ENCODE data around the gene FITM1.

The FITM1 gene

GRCh38 chr14:24141097-24141880, 10.8 kb downstream of the FITM1 start, which contains the start of gene EMC9:
Gene EMC9, minus strand, starts transcription at chr14:24141591. Its CDS starts 287 bp downstream, at chr14:24141304.
- DNase-seq: peak; percentile 99

GRCh38 chr14:24143511-24143910, 13.1 kb downstream of the FITM1 start:
- no peak for DNase-seq

GRCh38 chr14:24144451-24144850, 14.0 kb downstream of the FITM1 start:
- DNase-seq: no peak

- DNase-seq: no peak
These were observed 14.8 kb downstream of the FITM1 start for GRCh38 chr14:24145219-24145618.

GRCh38 chr14:24145690-24146452, 15.4 kb downstream of the FITM1 start:
- no peak for DNase-seq

GRCh38 chr14:24146453-24146977, 16.1 kb downstream of the FITM1 start, which contains the start of gene PSME2:
Gene PSME2, minus strand, starts transcription at chr14:24146610. Its CDS starts 29 bp downstream, at chr14:24146581.
- peak; percentile 97 for DNase-seq

GRCh38 chr14:24146978-24147760, 16.7 kb downstream of the FITM1 start, which contains the start of gene RNF31:
Gene RNF31, plus strand, starts transcription at chr14:24147498. Its CDS starts 201 bp downstream, at chr14:24147699.
- peak; percentile 98 for DNase-seq

- DNase-seq: no peak
These were observed 17.4 kb downstream of the FITM1 start for GRCh38 chr14:24147761-24148428.

GRCh38 chr14:24149302-24149969, 19.0 kb downstream of the FITM1 start:
- no peak for DNase-seq

- DNase-seq: no peak
These were observed 19.6 kb downstream of the FITM1 start for GRCh38 chr14:24150061-24150460.

- DNase-seq: no peak
These were observed 20.1 kb downstream of the FITM1 start for GRCh38 chr14:24150567-24150966.

GRCh38 chr14:24150993-24151392, 20.5 kb downstream of the FITM1 start:
- DNase-seq: no peak

GRCh38 chr14:24151404-24152080, 21.1 kb downstream of the FITM1 start:
- DNase-seq: no peak

GRCh38 chr14:24155100-24155499, 24.6 kb downstream of the FITM1 start:
- DNase-seq: no peak

- no peak for DNase-seq
These were observed 26.4 kb downstream of the FITM1 start for GRCh38 chr14:24156840-24157239.

- no peak for DNase-seq
These were observed 26.9 kb downstream of the FITM1 start for GRCh38 chr14:24157331-24157730.

- DNase-seq: no peak
These were observed 29.5 kb downstream of the FITM1 start for GRCh38 chr14:24159777-24160498.

- DNase-seq: no peak
These were observed 30.0 kb downstream of the FITM1 start for GRCh38 chr14:24160499-24160849.

- peak; percentile 95 for DNase-seq
These were observed 30.7 kb downstream of the FITM1 start, which contains the start of gene IRF9 for GRCh38 chr14:24160850-24161804. Gene IRF9, plus strand, starts transcription at chr14:24161265. Its CDS starts 880 bp downstream, at chr14:24162145.

Measured in NCI-H2029 (cell line).